ENCODE measurements around the gene ABCG2. TPM values are rescaled to one million over a fixed set of nuclear protein-coding genes. Genes with fewer than 3 reads are reported as not detected.

ABCG2 gene
- total and polyA plus RNA-seq, 3 donors from 2014 or later, result 4.3 to 9.5 (median 9.4) TPM

DNA sequence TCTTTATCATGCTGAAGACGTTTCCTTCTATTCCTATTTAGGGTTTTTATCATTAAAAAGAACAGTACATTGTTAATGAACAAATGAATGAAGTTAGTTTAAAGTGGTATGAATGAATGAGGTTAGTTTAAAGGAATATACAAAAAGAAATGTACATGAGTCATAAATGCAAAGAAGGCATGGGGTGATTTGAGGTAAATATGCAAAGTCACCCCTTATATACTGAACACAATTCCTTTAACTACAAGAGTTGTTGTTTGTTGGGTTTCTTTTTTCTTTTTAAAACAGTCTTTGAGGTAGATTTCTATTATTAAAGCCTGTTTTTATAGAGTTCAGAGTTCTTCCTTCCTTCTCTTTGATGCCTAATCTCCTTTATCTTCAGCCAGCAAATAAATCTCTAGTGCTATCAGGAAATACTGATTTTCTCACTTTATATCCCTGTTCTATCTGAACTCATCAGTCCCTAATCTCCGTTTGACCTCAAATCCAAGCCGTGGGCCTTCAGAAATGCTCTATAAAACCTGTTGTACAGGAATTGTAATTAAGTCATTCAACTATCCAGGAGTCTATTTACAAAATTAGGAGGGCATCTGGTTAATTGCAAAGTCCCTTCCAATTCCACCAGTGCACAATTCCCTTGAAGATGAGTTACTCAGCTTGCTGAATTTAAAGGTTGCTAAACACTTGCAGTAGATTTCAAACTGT, 31.6 kb upstream of the ABCG2 start:
- Histone ChIP-seq H3K36me3 (ENCODE audit: low read depth, missing control alignments) (no peaks in the 10 kb centered on the region), H3K4me3 (no peak overlapping the region), H3K27ac (no peak overlapping the region), H3K9me3 (no peaks in the 10 kb centered on the region), H3K27me3 (no peaks in the 10 kb centered on the region), H3K4me1 (no peaks in the 10 kb centered on the region)
- intact Hi-C loops (cut with DNase I; ENCODE audit: low total_unique reads), result no loop called here
- WGBS, 2 donors, result 62 to 84% methylated on average over 3 of the region's 3 CpGs
- TF ChIP-seq CTCF (IDR thresholded peaks at IDR 0.05) (no peak), POLR2A (IDR thresholded peaks at IDR 0.05) (no peak)
- no peak for DNase-seq

DNA sequence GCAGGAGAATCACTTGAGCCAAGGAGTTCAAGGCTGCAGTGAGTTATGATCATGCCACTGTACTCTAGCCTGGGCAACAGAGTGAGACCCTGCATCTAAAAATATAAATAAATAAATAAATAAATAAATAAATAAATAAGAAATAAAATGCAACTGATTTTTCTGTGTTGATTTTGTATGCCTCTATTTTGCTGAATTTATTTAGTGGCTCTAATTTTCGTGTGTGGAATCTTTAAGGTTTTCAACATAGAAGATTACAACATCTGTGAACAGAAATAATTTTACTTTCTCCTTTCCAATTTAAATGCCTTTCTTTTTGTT, 30.9 kb upstream of the ABCG2 start:
- intact Hi-C loops (cut with DNase I; ENCODE audit: low total_unique reads), result no loop called here
- TF ChIP-seq POLR2A (IDR thresholded peaks at IDR 0.05) (no peak), CTCF (IDR thresholded peaks at IDR 0.05) (no peak)
- no peaks in the 10 kb centered on the region for H3K4me1 ChIP-seq
- H3K4me3 ChIP-seq, result no peak overlapping the region
- DNase-seq, result no peak
- H3K36me3 ChIP-seq (ENCODE audit: low read depth, missing control alignments), result no peaks in the 10 kb centered on the region
- H3K27ac ChIP-seq, result no peak overlapping the region
- no peaks in the 10 kb centered on the region for H3K9me3 ChIP-seq
- 84 to 94% methylated on average over 1 of the region's 1 CpG for WGBS, 2 donors
- no peaks in the 10 kb centered on the region for H3K27me3 ChIP-seq

DNA sequence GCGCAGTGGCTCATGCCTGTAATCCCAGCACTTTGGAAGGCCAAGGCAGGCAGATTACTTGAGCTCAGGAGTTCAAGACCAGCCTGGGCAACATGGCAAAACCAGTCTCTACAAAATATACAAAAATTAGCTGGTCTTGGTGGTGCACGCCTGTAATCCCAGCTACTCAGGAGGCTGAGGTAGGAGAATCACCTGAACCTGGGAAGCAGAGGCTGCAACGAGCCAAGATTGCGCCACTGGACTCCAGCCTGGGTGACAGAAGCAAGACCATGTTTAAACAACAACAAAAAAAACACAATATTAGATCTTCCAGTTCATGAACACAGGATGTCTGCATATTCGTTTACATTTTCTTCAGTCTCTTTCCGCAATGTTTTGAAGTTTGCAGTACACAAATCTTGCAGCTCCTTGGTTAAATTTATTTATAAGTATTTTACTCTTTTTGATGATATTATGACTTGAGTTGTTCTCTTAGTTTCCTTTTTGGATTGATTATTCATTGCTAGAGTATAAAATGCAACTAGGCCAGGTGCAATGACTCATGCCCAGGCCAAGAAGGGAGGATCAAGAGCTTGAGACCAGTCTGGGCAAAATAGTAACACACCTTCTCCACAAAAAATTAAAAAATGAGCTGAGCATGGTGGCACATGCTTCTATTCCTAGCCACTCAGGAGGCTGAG, 30.4 kb upstream of the ABCG2 start:
- H3K36me3 ChIP-seq (ENCODE audit: low read depth, missing control alignments), result no peaks in the 10 kb centered on the region
- intact Hi-C loops (cut with DNase I; ENCODE audit: low total_unique reads), result no loop called here
- H3K4me3 ChIP-seq, result no peak overlapping the region
- no peaks in the 10 kb centered on the region for H3K9me3 ChIP-seq
- no peak overlapping the region for H3K27ac ChIP-seq
- TF ChIP-seq POLR2A (IDR thresholded peaks at IDR 0.05), result no peak
- TF ChIP-seq CTCF (IDR thresholded peaks at IDR 0.05), result no peak
- no peaks in the 10 kb centered on the region for H3K4me1 ChIP-seq
- DNase-seq, result no peak
- WGBS, 2 donors, result 85 to 97% methylated on average over 6 of the region's 6 CpGs
- no peaks in the 10 kb centered on the region for H3K27me3 ChIP-seq

DNA sequence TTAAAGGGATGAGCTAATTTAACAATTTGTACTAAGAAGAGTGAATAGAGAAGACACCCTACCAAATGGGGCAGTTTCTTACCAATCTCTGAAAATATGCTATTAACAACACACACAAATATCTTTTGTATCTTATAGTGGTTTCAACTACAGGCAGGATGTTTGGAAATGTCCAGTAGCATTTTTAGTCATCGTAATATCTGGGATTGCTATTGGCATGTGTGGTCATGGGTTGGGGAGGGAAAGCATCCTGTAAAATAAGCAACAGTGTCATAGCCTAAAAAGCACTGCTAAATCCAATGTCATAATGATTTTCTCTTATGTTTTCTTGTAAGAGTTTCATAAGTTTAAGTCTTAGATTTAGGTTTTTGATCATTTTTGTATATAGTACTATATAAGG, 29.3 kb upstream of the ABCG2 start:
- H3K27me3 ChIP-seq, result no peaks in the 10 kb centered on the region
- no peak overlapping the region for H3K4me3 ChIP-seq
- no peaks in the 10 kb centered on the region for H3K4me1 ChIP-seq
- DNase-seq, result no peak
- TF ChIP-seq POLR2A (IDR thresholded peaks at IDR 0.05) (no peak), CTCF (IDR thresholded peaks at IDR 0.05) (no peak)
- WGBS, 2 donors, result 89 to 100% methylated on average over 1 of the region's 1 CpG
- no peaks in the 10 kb centered on the region for H3K36me3 ChIP-seq (ENCODE audit: low read depth, missing control alignments)
- H3K27ac ChIP-seq, result no peak overlapping the region
- no peaks in the 10 kb centered on the region for H3K9me3 ChIP-seq
- intact Hi-C loops (cut with DNase I; ENCODE audit: low total_unique reads), result no loop called here

- TF ChIP-seq POLR2A (IDR thresholded peaks at IDR 0.05) (no peak), CTCF (IDR thresholded peaks at IDR 0.05) (no peak)
- H3K36me3 ChIP-seq (ENCODE audit: low read depth, missing control alignments), result no peaks in the 10 kb centered on the region
- intact Hi-C loops (cut with DNase I; ENCODE audit: low total_unique reads), result no loop called here
- no peaks in the 10 kb centered on the region for H3K4me1 ChIP-seq
- no peaks in the 10 kb centered on the region for H3K9me3 ChIP-seq
- no peaks in the 10 kb centered on the region for H3K27me3 ChIP-seq
- no peak for DNase-seq
- H3K27ac ChIP-seq, result no peak overlapping the region
- H3K4me3 ChIP-seq, result no peak overlapping the region
These were observed 27.5 kb upstream of the ABCG2 start for GRCh38 chr4:88185906-88186305.

All from testis (tissue), 3 donors.